Hindlimb muscle (tissue), 1 donor: ENCODE measurements around the gene GRID2. TPM values are rescaled to one million over a fixed set of nuclear protein-coding genes. Genes with fewer than 3 reads are reported as not detected.
"Not testable (repeated sequence)": the region's sequence is repeated elsewhere in the genome, so short reads cannot be mapped to it uniquely, and the experiment has no call there.

Experiments used
- DNase-seq: peaks from one replicate; pipeline ENCODE4 v3.0.0-alpha.2; 2013
- polyA plus RNA-seq: library from polyadenylated mRNA; unstranded; fragments of 120-200 nt; gene quantifications from one replicate; pipeline ENCODE4 v1.2.1, GENCODE V29; 2013; ENCODE audit not compliant: insufficient read length

The GRID2 gene
- polyA plus RNA-seq = 0.62 TPM

- peak; percentile 43 for DNase-seq
Measured at GRCh38 chr4:92303621-92304027, at the start of gene GRID2. Gene GRID2 (plus strand): TSS chr4:92303966.

DNA sequence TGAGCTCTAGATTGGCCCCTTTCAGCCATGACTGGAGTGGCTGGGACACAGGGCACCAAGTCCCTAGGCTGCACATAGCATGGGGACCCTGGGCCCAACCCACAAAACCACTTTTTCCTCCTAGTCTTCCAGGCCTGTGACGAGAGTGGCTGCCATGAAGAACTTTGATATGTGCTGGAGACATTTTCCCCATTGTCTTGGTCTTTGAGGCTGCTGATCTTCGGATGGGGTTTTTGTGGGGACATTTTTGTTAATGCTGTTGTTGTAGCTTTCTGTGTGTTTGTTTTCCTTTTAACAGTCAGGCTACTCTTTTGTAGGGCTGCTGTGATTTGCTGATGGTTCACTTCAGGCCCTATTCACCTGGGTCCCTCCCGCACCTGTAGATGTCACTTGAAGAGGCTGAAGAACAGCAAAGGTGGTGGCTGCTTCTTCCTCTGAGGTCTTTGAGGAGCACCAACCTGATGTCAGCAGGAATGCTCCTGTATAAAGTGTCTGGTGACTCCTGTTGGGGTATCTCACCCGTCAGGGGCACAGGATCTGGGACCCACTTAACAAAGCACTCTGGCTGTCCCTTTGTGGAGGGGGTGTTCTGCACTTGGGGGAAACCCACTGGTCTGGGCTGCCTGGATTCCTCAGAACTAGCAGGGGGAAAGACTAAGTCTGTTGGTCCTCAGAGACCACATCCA, 49.6 kb upstream of the GRID2 start:
- DNase-seq = no peak

DNA sequence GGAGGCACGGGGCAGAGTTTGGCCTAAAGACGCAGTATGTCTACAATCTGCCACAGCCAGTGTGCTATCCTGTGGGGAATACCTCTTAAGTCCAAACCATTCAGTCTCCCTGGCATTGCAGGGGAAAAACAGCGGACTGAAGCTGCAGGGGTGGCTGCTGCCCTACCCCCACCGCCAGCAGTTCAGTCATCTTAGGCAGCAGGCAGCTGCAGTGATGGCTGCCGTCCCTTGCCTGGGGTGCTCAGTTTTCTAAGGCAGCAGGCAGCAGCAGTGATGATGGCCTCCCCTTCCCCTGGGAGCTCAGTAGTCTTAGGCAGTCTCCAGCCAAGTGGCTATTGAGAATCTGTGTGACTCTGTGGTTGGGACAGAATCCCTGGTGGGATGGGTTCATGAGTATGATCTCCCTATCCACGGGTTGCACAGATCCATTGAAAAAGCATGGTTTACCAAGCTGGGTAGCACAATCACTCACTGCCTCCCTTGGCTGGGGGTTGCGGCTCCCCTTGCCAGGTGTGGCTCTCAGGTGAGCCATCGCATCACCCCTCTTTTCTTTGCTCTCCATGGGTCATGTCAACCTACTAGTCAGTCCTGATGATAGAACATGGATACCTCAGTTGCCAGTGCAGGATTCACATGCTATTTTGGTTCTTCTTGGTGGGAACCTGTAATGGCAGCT, 48.9 kb upstream of the GRID2 start:
- DNase-seq = no peak

DNA sequence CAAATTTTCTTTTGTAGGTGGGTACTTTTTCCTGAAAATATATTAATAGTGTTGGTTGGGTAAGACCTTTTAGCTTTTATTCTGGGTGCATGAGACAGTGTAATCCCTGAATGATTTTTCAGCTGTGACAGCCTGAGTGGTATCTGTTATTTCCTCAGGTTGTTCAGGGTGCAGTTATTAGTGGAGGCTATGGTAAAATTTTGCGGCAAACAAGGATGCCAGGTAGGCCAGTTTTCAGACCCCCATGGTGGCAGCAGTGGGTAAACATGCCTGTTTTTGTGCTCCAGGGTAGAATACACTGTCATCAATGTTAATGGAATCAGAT, 47.9 kb upstream of the GRID2 start:
- no peak for DNase-seq

- no peak for DNase-seq
Measured at GRCh38 chr4:92257931-92258857, 45.6 kb upstream of the GRID2 start.

- no peak for DNase-seq
Measured at GRCh38 chr4:92261256-92261655, 42.5 kb upstream of the GRID2 start.

DNA sequence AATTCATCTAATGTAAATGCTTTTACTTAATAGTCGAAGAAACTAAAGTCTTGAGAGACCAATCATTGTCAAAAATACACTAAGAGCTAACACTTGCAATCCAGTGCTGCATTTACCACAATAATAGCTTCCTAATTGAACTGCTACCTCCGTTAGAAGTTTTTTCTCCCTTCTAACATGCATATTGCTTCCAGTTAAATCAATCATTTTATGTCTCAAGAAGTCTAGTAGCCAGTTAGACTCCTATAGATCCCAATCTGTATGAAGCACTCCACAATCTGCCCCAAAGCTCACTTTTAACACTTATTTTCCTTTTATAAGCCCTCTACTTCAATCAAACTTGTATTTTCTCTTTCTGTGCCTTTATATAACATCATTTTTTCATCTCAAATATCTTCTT, 41.4 kb upstream of the GRID2 start:
- no peak for DNase-seq

DNA sequence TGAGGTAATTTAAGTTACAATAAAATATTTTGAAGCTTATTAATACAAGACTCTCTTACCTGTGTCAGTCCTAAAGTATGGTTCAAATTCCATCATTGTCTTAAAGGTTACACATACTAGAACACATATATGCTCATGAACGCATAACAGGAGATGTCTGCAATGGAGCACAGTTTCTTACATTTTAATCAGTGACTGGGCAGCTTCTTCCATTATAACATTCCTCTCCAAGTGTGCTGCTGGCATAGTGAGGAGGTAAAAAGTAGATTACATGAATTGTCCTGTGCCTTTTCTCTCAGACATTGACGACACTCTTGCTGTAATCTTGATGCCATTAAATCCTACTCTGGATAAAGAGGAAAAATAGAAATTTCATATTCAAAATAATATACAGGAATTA, 40.8 kb upstream of the GRID2 start:
- DNase-seq = no peak

DNA sequence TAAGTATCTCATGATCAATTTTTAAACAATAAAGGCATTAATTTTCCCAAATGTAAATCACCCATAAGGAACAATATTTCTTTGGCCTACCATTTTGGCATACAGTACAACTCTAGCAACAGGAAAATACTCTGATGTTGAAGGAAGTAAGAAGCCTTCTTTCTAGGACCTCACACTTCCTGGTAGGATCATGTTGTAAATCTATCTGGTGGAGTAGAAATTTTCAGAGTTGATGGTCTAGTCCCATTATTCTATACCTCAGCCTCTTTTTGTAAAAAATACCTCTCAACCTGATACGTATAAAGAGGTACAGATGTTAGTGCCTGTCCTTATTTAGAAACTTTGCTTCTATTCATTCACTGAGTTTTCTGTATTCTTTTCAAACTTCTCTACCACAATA, 40.2 kb upstream of the GRID2 start:
- no peak for DNase-seq

GRCh38 chr4:92264163-92264562, 39.6 kb upstream of the GRID2 start:
- DNase-seq = no peak

DNA sequence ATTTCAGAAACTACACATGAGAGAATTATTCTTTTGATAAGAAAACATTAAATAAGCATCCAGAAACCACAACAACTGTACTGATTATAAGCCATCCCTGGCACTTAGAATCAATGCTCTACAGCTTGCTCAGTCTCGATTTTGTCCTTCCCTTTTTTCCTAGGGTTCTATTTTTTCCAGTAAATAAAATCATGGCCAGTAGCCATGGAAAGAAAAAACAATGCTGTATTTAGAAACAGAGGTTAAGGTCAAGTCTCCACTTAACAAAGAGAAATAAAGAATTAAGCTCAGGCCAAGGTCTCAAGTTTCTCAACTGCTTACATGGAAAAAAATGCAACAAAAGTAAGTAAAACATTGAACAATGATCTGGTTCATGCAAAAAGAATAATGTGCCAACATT, 38.7 kb upstream of the GRID2 start:
- DNase-seq = peak; percentile 7

DNA sequence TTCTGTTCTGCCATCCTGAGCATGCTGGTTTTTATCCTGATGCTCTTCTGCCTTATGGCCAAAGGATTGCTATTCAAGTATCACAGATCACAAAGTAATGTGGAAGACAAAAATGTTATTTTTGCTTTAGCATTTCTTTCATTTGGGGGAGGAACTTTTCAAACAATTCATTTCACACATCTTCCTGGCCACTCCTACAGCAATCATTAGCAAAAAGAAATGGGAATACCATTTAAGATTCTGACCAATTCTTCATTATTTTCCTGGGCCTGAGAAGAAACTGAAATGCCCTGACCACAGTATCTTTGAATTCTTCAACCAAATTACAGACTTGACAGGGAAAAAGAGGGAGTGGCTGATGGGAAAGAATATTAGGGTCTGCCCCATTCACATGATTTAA, 38.0 kb upstream of the GRID2 start:
- DNase-seq = no peak

DNA sequence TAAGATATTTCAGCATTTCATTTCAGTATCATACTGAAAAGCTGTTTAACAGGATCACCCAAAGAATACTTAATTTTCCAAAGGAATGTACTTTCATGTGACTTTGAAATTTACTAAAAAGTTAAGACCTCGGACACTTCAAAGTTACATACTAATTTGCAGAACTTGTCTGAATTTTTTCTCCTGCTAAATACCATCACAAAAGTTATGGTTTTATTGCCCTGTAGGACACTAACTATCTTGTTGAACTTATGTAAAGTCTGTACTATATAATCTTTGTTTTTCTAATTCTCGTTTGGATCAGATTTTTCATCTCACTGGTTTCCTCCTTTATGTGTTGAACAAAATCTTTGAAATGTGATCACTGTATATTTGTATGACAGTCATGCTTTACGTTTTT, 37.2 kb upstream of the GRID2 start:
- no peak for DNase-seq

- no peak for DNase-seq
Measured at GRCh38 chr4:92268642-92269041, 35.1 kb upstream of the GRID2 start.

DNA sequence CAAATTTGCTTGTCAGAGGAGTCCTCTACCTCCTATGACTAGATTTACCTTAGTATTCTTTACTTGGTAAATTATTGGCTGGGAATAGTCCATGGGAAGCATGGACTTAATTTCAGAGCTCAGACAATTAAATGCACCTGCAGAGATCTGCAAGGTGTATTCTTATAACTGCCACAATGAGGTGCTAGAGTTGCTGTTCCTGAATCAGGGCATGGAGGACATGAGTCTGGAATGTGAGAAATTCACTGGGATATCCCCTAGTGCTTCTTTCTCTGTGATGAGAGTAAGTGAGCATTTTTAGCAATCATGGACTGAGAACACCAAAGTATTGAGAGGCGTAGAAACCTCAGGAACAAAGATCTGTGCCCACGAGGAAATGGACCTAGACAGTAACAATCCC, 32.9 kb upstream of the GRID2 start:
- DNase-seq = no peak

DNA sequence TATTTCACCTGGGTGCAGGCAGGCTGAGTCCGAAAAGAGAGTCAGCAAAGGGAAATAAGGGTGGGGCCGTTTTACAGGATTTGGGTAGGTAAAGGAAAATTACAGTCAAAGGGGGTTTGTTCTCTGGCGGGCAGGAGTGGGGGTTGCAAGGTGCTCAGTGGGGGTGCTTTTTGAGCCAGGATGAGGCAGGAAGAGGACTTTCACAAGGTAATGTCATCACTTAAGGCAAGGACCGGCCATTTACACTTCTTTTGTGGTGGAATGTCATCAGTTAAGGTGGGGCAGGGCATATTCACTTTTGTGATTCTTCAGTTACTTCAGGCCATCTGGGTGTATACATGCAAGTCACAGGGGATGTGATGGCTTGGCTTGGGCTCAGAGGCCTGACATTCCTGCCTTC, 32.2 kb upstream of the GRID2 start:
- DNase-seq = not testable (repeated sequence)

- not testable (repeated sequence) for DNase-seq
Measured at GRCh38 chr4:92277057-92277881, 26.5 kb upstream of the GRID2 start.

- no peak for DNase-seq
Measured at GRCh38 chr4:92279296-92279695, 24.5 kb upstream of the GRID2 start.

GRCh38 chr4:92299152-92299551, 4.6 kb upstream of the GRID2 start:
- DNase-seq = no peak

DNA sequence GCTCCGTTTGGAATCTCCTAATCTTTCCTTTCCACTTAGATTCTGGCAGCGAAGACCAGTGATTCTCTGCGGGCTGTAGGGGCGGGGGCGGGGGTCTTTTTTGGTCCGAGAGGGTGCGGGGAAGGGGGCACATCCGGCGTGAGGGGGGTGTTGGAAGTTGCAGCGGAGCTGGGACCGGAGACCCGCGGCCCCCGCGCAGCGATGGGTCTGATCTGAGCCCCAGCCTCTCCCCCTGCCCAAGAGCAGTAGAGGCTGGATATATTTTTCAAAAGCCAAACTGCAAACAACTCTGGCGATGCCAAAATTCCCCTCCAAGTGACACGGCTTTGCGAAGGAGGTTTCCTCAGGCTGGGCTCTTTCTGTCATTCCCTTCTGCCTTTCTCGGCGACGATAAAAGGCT, 355 bp downstream of the GRID2 start:
- no peak for DNase-seq

GRCh38 chr4:92304606-92305005, 840 bp downstream of the GRID2 start:
- peak; percentile 8 for DNase-seq

DNA sequence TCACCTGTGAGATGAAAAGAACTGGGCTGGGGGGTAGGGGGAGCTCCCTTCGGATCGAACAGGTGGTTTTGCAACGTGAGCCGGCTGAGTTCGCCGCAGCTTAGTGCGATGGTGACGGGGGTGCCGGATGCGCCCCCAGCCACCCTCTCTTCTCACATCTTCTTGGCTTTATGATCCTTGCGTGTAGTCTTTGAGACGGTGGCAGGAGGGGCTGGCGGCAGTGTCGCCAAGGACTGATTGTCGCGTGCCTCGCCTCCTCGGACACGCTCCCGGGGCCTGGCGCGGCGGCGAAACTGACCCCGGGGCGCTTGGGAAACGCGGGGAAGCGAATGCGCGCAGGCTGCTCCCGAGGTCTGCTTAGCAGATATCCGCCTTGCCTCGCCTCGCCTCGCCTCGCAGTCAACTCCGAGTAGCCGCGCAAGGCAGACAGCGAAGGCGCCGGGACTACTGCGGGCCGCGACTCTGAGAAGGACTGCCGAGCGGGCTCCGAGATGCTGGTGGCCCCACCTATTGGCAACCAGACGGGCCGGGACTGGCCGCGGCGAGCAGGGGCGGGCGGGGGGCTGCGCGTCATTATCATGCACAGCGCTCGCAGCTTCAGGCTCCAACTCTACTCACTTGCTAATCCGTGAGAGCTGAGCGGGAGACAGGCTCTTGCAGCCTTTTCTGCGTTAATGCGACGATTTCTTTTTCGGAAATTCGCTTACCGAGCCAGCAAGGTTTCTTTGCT, 1.5 kb downstream of the GRID2 start:
- DNase-seq = peak; percentile 77
